HG03280 (cell line): ENCODE data around the gene CTSW.

Experiments
- ATAC-seq: cut with Tn5 transposase; IDR thresholded peaks from one replicate; pipeline ENCODE4 v1.9.1; 2021; ENCODE audit warnings: mild to moderate bottlenecking, moderate library complexity; ENCODE audit not compliant: unreplicated experiment

The CTSW gene

DNA sequence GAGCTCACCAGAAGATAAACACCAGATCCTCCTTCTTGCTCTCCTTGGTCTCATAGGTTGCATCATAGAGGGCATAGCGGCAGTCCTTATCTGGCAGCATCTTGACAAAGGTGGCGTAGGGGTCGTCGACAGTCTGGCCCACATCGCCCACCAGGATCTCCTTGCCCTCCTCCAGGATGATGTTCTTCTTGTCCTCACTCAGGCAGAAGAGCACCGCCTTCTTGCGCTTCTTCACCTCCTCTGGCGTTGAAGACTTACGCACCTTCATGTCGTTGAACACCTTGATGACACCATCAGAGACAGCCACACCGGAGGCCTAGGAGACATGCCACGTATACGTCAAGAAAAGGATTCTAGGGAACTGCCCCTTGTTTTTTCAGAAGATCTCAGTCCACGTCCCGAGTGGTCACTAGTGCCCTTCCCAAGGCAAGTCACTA lies 23.7 kb upstream of the CTSW start:
- no peak for ATAC-seq

DNA sequence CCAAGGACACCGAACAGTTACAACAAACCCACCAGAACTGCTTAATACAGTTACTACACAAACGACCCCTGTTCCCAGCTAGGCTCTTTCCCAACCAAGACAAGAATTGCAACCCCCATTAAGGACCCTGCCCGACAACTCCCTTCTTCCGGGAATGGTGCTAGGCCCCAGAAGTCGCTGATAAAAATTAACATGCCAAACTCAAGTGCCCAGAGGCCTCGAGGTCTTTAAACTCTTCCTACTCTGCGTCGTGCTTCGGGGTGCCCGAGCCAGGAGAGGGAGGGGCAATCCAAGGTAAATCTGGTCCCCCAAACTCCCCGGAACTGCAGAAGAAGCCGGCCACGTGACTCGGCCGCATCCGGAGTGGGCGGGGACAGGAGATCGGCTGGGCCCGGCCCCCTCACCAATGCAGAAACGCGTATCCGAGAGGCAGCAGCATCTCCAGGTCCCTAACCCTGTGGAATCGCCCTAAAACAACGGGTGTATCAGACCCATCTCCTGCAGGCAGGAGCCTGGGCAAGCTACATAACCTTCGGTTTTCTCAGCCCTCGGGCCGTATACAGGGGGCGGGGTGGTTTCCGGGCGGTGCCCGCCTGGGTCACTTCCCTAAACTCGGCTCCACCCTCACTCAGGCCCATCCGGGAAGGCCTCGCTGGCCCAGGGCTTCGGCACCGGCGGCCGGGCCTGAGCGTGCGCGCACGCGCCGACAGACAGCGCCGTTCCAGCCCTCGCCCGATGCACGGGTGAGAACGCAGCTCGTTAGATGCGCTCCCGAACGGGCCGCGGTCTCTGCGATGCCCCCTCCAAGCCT lies 22.7 kb upstream of the CTSW start:
- ATAC-seq = peak; percentile 28

DNA sequence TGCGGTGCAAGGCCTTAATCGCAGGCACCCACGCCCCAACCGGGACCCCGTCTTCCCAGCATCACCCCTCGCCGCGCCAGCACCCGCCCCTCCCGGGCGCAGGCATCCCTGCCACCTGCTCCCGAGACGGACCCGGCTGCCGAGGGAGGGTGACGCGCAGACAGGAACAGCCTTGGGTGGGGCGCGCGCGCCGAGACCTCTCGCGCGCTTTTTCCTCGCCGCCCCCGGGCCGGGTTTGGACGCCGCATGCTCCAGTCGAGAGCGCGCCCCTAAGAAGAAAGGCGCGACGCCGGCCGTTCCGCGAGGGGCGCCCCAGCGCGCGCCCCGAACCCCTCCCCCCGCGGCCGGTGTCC lies 22.2 kb upstream of the CTSW start:
- ATAC-seq = peak; percentile 5

DNA sequence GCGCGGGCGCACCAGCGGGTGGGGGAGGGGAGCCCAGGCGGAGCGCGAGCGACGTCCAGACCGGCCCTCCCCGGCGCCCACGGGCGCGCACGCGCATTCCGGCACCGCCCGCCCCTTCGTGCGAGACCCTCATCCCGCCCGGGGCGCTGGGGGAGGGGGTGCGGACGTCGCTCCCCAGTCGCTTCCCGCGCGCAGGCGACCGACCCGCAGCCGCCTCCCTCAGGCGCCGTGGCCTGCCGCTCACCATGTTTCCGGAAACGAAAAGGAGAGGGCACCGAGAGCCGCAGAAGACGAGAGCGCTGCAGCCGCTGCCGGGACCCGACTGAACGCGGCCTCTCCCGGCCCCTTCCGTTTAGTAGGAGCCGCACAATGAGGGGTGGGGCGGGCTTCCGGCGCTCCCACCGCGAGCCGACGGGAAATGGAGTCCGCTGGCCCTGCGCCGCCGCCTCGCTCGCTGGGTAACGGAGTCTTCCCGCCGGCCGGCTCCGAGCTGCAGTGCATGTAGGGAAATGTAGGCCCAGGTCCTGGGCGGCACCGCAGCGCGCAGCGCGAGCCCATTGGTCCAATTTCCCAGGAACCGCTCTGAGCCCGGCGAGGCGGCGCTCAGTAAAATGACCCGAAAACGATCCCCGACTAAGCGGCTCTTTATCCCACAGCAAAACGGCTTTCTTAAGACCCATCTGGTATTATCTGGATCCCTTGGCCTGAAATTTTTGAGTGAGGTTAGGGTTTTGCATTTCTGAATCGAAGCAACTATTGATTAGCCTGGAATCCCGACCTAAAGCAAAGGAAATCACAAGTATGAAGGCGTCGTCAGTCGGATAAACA lies 21.6 kb upstream of the CTSW start, which contains the start of gene CFL1:
CFL1 (minus strand) TSS at position 328 of the 828 bp plus-strand sequence; CDS start at position 247, 81 bp downstream.
- ATAC-seq = peak; percentile 50

DNA sequence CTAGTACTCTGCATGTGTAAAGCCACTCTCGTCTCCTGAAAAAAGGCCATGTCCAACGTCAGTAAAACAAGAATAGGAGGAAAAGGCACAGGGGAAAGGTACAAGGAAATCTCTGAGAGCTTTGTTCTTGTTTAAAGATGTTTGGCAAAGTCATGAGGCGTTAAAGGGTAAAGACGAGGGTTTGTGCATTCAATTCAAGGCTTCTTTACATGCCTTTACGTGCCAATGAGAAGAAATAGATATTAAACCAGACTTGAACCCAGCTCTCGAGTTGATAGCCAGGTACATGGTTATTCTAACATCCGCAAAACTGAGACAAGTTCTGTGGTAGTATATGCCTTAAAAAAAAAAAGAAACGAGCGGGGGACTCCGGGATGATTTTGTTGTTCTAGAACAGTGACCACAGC lies 21.0 kb upstream of the CTSW start:
- ATAC-seq = no peak

DNA sequence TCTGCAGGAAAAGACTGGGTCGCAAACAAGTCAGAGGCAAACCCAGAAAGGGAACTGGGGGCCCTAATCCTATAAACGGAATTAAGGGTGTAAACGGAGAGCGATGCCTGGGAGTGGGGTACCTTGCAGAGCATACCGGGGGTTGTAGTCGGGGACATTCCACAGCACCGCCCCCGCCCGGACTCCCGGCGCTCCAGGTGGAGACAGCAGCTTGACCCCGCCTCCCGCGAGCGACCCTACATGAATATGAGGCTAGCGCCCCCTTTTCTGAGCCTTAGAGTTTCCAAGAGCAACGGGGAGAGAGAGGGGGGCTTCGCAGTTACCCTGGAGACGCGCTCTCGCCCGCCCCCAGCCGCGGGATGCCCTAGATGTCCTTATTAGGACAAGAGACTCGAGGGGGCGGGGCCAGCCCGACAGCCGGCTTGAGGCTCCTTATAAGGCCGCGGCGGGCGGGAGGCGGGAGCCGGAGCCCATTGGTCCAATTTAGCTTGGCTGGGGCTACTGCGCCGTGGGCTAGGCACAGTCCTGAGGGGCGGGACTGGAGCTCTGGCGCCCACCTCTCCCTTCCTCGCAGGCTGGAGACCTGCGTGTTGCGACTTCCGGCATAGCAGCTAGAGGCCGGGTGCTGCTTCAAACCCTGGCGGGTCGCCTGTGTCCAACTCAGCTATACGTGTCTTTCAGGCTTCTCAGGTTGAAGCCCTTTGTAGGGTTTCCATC lies 20.4 kb upstream of the CTSW start:
- peak; percentile 49 for ATAC-seq

DNA sequence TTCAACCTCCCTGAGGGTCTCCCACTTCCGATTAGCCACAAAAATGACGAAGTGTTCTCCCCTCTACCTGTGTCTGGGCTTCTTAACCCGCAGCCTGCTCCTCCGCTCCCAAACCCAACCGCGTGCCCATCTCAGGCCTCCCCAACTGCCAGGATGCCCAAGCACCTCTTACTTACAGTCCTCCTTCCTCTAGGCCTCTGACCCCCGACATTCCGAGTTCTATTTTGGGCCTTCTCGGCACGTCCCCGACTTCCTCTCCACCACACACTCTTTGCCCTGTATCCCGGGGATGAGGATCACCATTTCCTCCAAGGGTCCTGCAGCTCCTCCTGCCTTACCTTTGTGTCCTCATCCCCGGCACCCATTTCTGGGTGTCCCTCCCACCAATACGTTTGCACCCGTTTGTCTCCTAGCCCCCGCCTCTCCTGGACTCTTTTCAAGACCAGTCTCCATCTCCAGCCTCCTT lies 19.8 kb upstream of the CTSW start:
- ATAC-seq = no peak

DNA sequence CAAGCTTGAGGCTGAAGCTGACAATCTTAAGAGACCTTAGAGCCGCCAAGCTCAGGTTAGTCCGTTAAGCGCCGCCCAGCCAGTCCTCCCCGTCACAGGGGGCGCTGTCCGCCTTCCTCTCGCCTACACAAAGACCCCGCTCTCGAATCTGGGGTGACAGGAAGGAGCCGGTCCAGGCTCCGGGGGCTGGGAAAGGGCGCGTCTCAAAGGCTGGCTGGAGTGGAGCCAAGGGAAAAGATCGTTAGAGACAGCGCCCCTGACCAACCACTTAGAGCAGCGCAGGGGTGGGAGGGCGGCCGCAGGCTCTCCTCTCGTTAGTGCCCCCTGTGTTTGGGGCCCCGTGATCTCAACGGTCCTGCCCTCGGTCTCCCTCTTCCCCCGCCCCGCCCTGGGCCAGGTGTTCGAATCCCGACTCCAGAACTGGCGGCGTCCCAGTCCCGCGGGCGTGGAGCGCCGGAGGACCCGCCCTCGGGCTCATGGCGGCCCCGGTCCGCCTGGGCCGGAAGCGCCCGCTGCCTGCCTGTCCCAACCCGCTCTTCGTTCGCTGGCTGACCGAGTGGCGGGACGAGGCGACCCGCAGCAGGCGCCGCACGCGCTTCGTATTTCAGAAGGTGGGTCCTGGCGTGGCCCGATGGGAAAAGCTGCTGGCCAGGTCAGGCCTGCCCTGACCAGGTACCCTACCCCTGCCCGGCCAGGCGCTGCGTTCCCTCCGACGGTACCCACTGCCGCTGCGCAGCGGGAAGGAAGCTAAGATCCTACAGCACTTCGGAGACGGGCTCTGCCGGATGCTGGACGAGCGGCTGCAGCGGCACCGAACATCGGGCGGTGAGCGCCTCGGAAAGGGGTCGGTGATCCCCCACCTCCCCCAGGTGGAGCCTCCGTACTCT lies 19.1 kb upstream of the CTSW start, which contains the start of gene MUS81:
MUS81 (plus strand) TSS at position 156 of the 887 bp plus-strand sequence; CDS start at position 477, 321 bp downstream.
- ATAC-seq = peak; percentile 22

DNA sequence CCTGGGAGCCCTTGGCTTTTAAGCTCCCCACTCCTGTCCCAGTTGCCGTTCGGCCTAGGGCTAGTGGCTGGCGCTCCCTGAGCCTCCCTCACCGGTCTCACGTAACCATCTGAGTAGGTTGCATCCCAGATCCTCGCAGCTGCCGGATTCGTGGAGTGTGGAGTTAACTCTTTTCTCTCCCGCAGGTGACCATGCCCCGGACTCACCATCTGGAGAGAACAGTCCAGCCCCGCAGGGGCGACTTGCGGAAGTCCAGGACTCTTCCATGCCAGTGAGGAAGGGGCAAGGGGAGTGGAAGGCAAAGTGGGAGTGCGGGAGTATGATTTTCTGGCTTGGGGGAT lies 18.5 kb upstream of the CTSW start:
- ATAC-seq = no peak

DNA sequence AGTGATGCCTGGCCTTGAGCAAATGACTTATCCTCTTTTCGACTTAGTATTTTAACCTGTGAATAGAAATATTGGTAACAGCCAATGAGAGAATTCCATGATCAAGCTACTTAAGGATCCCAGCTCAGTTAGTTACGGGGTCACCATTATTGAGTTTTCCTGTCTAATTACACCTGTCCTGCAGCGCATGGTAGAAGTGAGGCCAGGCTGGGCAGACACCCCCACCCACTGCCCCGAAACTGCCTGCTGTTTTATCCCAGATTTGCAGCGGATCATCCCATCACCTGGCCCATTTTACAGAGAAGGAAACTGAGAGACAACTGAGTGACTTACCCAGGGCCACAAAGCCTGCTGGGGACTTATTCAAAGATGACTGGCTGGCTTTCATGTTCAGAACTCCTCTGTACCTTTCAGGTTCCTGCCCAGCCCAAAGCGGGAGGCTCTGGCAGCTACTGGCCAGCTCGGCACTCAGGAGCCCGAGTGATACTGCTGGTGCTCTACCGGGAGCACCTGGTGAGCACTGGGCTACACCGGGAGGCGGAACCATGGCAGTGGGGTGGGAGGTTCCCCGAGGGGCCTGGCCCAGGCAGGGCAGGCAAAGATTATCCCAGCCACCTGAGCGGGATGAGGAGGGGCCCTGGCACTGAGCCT lies 18.0 kb upstream of the CTSW start:
- ATAC-seq = no peak

DNA sequence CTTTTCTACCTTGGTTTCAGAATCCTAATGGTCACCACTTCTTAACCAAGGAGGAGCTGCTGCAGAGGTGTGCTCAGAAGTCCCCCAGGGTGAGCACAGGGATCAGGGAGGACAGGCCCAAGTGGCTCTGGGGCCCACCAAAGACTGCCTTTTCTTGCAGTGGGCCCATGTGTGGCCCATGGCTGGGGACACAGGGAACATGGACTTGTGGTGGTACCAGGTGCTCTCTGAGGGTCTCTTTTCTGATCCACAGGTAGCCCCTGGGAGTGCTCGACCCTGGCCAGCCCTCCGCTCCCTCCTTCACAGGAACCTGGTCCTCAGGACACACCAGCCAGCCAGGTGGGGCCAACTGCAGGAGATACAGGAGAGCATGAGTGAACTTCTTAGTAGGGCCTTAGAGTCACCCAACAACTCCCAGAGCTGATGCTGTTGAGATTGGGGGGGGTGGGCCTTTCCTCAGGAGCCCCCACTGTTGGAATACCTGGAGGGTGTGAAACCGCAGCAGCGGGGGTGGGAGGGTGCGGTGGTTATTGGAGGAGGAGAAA lies 17.4 kb upstream of the CTSW start:
- ATAC-seq = no peak

DNA sequence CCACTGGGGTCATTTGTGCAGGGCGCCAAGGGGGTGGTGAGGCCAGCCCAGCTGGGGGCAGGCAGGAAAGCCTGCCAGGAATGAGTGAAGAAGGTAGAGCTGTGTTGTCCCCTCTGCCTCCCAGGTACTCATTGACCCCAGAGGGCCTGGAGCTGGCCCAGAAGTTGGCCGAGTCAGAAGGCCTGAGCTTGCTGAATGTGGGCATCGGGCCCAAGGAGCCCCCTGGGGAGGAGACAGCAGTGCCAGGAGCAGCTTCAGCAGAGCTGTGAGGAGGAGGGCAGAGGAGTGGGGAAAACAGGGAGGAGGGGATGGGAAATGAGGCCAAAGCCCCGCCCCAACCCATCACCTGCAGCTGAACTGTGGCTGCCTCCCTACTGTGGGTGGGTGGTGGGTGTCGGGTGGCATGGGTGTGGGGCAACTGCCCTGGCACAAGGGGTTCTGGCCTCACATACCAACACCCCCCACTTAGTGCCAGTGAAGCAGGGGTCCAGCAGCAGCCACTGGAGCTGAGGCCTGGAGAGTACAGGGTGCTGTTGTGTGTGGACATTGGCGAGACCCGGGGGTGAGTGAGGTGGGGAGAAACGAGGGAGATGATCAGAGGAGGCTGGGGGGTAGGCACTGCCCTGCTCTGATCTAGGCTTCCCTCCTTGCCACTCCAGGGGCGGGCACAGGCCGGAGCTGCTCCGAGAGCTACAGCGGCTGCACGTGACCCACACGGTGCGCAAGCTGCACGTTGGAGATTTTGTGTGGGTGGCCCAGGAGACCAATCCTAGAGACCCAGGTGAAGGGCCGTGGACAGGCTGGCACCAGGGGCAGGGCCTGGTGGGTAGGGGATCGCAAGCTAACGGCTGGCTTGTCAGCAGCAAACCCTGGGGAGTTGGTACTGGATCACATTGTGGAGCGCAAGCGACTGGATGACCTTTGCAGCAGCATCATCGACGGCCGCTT lies 16.4 kb upstream of the CTSW start:
- ATAC-seq = no peak

DNA sequence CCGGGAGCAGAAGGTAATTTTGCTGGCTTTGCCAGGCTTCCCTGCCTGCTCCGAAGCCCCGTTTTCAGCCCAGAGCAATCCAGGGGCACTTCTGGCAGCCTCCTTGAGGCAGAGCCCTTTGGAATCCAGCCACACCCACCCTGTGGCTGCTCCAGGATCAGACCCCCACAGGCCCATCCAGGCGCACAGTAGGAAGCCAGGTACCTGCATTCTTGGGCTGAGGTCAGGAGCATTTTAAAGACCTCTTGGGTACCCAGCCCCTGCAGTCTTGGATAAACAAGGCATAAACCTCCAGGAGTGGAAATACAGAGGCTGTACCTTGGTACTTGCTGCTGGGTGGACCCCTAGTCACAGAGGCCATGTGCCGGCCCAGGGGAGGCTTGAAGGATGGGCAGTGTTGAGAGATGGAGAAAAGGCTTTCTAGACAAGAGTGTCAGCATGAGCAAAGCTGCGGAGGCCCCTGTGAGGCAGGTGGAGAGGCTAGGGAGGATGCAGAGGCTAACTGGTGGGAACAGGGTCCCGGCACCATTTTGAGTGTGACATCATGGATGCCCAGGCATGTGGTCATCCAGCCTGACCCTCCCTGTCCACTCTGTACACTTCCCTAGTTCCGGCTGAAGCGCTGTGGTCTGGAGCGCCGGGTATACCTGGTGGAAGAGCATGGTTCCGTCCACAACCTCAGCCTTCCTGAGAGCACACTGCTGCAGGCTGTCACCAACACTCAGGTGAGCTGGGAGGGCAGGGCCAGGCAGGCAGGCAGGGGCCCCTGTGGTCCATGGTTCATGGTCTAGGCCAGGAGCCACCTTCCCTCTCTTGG lies 15.5 kb upstream of the CTSW start:
- ATAC-seq = no peak

DNA sequence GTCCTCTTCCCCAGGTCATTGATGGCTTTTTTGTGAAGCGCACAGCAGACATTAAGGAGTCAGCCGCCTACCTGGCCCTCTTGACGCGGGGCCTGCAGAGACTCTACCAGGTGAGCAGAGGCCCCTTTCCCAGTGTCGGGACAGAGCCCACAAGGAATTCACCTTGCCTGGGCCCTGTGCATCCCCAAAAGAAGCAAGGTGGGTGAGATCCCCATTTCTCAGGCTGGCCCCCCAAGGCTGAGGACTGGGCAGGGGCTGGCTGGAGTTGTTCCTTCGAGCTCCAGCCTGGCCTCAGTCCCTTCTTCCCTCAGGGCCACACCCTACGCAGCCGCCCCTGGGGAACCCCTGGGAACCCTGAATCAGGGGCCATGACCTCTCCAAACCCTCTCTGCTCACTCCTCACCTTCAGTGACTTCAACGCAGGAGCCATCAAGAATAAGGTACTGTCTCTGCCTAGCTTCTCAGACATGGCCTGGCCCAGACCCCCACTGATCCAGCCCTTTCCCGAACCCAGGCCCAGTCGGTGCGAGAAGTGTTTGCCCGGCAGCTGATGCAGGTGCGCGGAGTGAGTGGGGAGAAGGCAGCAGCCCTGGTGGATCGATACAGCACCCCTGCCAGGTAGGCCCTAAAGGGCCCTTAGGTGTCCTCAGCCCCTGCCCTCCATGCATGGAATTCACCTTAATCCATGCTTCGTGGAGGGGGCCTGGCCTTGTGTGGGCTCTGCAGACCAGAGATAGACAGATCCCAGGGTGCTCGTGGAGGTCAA lies 14.7 kb upstream of the CTSW start:
- no peak for ATAC-seq

DNA sequence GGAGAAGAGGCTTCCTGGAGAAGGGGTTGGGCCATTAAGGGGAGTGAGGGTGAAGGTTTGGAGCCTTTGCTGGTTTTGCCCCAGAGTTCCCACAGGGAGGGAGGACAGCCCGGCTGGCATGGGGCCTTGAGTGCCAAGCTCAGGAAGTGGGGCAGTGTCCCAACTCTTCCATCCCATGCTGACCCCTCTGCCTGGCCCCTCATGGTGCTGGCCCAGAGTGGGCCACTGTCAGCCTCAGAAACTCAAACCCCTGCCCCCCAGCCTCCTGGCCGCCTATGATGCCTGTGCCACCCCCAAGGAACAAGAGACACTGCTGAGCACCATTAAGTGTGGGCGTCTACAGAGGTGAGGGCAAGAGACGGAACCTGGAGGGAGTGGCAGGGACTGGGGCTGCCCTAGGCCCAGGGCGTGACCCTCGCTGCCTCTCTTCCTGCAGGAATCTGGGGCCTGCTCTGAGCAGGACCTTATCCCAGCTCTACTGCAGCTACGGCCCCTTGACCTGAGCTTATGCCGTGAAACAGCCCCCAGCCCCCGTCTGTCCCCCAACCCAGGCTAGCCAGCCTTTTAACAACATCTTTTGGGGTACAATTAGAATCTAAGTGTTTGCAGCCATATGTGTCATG lies 14.0 kb upstream of the CTSW start:
- ATAC-seq = no peak

DNA sequence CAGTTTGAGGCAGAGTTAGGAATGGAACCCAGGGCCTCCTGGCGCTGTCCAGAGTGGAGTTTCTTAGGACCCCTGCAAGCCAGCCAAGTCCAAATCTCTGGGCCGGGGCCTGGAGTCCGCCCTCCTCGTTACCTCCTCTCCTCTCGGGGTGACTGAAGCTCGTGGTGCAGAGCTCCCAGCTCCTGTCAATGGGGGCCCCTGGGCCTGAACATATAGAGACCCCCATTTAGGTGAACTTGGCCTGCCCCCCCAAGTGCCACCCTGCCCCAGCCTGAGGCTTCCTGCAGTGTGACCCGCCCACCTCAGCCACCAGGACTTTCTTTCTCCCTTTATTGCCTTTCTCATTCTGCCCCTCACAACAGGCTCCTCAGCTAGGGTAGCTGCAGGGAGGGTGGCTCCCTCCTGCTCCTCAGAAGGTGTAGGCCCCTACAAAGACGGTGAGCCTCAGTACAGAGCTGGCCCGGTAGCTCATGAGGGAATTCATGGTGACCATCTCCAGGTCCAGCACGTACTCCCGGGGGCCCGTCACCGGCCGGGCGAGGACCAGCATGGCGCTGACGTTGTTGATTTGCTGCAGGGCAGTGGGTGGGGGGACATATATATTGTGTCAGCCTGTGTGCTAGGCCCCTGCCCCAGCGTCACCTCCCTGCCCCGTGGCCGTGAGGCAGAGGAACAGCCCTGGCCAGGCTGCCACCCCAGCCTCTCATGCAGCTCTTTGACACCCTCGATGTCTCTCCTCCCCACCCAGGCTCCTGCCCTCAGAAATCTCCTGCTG lies 12.9 kb upstream of the CTSW start:
- ATAC-seq = no peak
